ENCODE measurements around the gene SIPA1L3.

Gene SIPA1L3

GRCh38 chr19:37906869-37907734 lies at the start of gene SIPA1L3 (continued):
- TF ChIP-seq MEIS1 (CRISPR knock-in tag; IDR thresholded peaks at IDR 0.05; ENCODE audit: borderline replicate concordance) (no peak), ZNF335 (tag by site-specific recombination; conservative IDR thresholded peaks at IDR 0.05) (peak; percentile 81), ZNF639 (tag by site-specific recombination; IDR thresholded peaks at IDR 0.05) (peak; percentile 59), PRDM10 (tag by site-specific recombination; IDR thresholded peaks at IDR 0.05) (0 out of 2 replicates have a peak, but pooled peaks have one; percentile 7), TSHZ1 (tag by site-specific recombination; IDR thresholded peaks at IDR 0.05; ENCODE audit: borderline replicate concordance) (peak; percentile 49; the same call in 1 of the 2 replicates), ZNF707 (tag by site-specific recombination; IDR thresholded peaks at IDR 0.05) (no peak), ZNF112 (tag by site-specific recombination; IDR thresholded peaks at IDR 0.05) (no peak), KLF16 (tag by site-specific recombination; IDR thresholded peaks at IDR 0.05) (peak; percentile 95), ZNF433 (tag by site-specific recombination; IDR thresholded peaks at IDR 0.05; ENCODE audit: low read depth) (no peak), TRIM28 (IDR thresholded peaks at IDR 0.05; ENCODE audit: borderline replicate concordance, low read length) (no peak; the same call in 1 of the 2 replicates), HOXA7 (CRISPR knock-in tag; IDR thresholded peaks at IDR 0.05; ENCODE audit: borderline replicate concordance) (no peak), ZBTB11 (tag by site-specific recombination; conservative IDR thresholded peaks at IDR 0.05; ENCODE audit: low read depth) (peak; percentile 93), OVOL3 (tag by site-specific recombination; IDR thresholded peaks at IDR 0.05) (no peak), ZNF37A (tag by site-specific recombination; IDR thresholded peaks at IDR 0.05) (no peak), ZNF184 (tag by site-specific recombination; IDR thresholded peaks at IDR 0.05) (0 out of 2 replicates have a peak, but pooled peaks have one; percentile 55), KLF17 (tag by site-specific recombination; IDR thresholded peaks at IDR 0.05) (peak; percentile 6), ZNF600 (tag by site-specific recombination; IDR thresholded peaks at IDR 0.05) (no peak; the same call in 1 of the 2 replicates), ZNF610 (tag by site-specific recombination; IDR thresholded peaks at IDR 0.05; ENCODE audit: borderline replicate concordance) (peak; percentile 89), ZFHX2 (tag by site-specific recombination; conservative IDR thresholded peaks at IDR 0.05) (peak; percentile 41; the same call in 1 of the 2 replicates), ZNF777 (tag by site-specific recombination; IDR thresholded peaks at IDR 0.05; ENCODE audit: borderline replicate concordance) (peak; percentile 96), ZNF654 (tag by site-specific recombination; IDR thresholded peaks at IDR 0.05; ENCODE audit: low read depth) (no peak), ZNF362 (tag by site-specific recombination; IDR thresholded peaks at IDR 0.05) (no peak; the same call in 1 of the 2 replicates), ZBTB17 (tag by site-specific recombination; IDR thresholded peaks at IDR 0.05) (peak; percentile 84), SETDB1 (IDR thresholded peaks at IDR 0.05; ENCODE audit: insufficient read length, low read length) (no peak), SCRT2 (tag by site-specific recombination; IDR thresholded peaks at IDR 0.05) (no peak)
